ENCODE measurements around the gene TCF12.

- TF ChIP-seq RAD21 (IDR thresholded peaks at IDR 0.05; ENCODE audit: low read depth): no peak
- no peak for TF ChIP-seq TAF1 (IDR thresholded peaks at IDR 0.05; ENCODE audit: low read depth)
- no peak for TF ChIP-seq EGR1 (IDR thresholded peaks at IDR 0.05)
- no peak for TF ChIP-seq REST (IDR thresholded peaks at IDR 0.05; ENCODE audit: low read depth)
- no peak for TF ChIP-seq EP300 (IDR thresholded peaks at IDR 0.05; ENCODE audit: borderline replicate concordance)
- no peak for TF ChIP-seq CEBPB (IDR thresholded peaks at IDR 0.05)
- no peak for TF ChIP-seq MAX (IDR thresholded peaks at IDR 0.05)
- TF ChIP-seq ZBTB7A (IDR thresholded peaks at IDR 0.05; ENCODE audit: low read depth): no peak
- no peak for TF ChIP-seq CREB1 (IDR thresholded peaks at IDR 0.05; ENCODE audit: low read depth)
- no peak for TF ChIP-seq YY1 (IDR thresholded peaks at IDR 0.05; ENCODE audit: low read depth)
- no peak for TF ChIP-seq TCF12 (IDR thresholded peaks at IDR 0.05; ENCODE audit: low read depth)
- TF ChIP-seq FOXM1 (IDR thresholded peaks at IDR 0.05; ENCODE audit: borderline replicate concordance, low read depth): no peak
Observed at GRCh38 chr15:57041416-57041815, 123.0 kb downstream of the TCF12 start.
